K562 (cell line): ENCODE data around the gene EIF4G2. TPM values are rescaled to one million over a fixed set of nuclear protein-coding genes. Genes with fewer than 3 reads are reported as not detected.

Source experiments
- ARID1B ChIP-seq: fragments of 450-650 bp; IDR thresholded peaks from 2 replicates; pipeline ENCODE4 v1.6.1; 2016; ENCODE audit warnings: antibody characterized with exemption, mild to moderate bottlenecking, inconsistent platforms
- FOXA1 ChIP-seq: fragments of 450-650 bp; IDR thresholded peaks from 2 replicates; pipeline ENCODE4 v1.6.1; 2016; ENCODE audit warnings: mild to moderate bottlenecking, borderline replicate concordance
- GABPB1 ChIP-seq: sonication (generic); formaldehyde crosslinking; IDR thresholded peaks from 2 replicates; pipeline ENCODE4 v1.8.0; 2022; ENCODE audit warnings: mild to moderate bottlenecking, missing genetic modification reagents
- GATA2 ChIP-seq: sonication (generic); formaldehyde crosslinking; IDR thresholded peaks from 2 replicates; pipeline ENCODE4 v1.4.0; 2020; ENCODE audit warnings: mild to moderate bottlenecking, missing genetic modification reagents
- ILF3 ChIP-seq: fragments of 450-650 bp; IDR thresholded peaks from 2 replicates; pipeline ENCODE4 v1.6.1; 2018; ENCODE audit warnings: antibody characterized with exemption, mild to moderate bottlenecking, moderate library complexity, borderline replicate concordance
- NR2C1 ChIP-seq, 2 experiments: fragments of 450-650 bp; IDR thresholded peaks; 2 replicates each; pipeline ENCODE4 v1.6.1; 2017; ENCODE audit warnings: mild to moderate bottlenecking in 2 of 2, antibody characterized with exemption in 1 of 2, inconsistent platforms in 1 of 2, missing compliant biosample characterization in 1 of 2, missing genetic modification characterization in 1 of 2
- PURB ChIP-seq: sonication (generic); formaldehyde crosslinking; IDR thresholded peaks from 2 replicates; pipeline ENCODE4 v1.9.0; 2021; ENCODE audit warnings: low read depth, mild to moderate bottlenecking, missing genetic modification reagents
- RBM34 ChIP-seq: fragments of 200-400 bp; formaldehyde crosslinking; IDR thresholded peaks from 2 replicates; pipeline ENCODE4 v1.6.1; 2018; ENCODE audit warnings: low read length, borderline replicate concordance; ENCODE audit not compliant: insufficient read depth
- ZNF445 ChIP-seq: fragments of 250-450 bp; sonication (Bioruptor Pico); IDR thresholded peaks from 2 replicates; pipeline ENCODE4 v1.4.0; 2020; ENCODE audit warnings: low read depth, mild to moderate bottlenecking, moderate library complexity
- ZNF76 ChIP-seq: fragments of 250-450 bp; sonication (Bioruptor Pico); IDR thresholded peaks from 2 replicates; pipeline ENCODE4 v1.4.0; 2020; ENCODE audit warnings: mild to moderate bottlenecking, moderate library complexity, borderline replicate concordance
- polyA plus RNA-seq, 8 experiments: library from polyadenylated mRNA; depleted of rRNA in 4 of 8; stranded (reverse) in 5 of 8; unstranded in 3 of 8; fragments of >200 nt; fragmentation: Nextera tagmentation in 2 of 8; fragmentation: Illumina TruSeq in 1 of 8; extraction: Ambion mirVana in 2 of 8; extraction: Trizol in 1 of 8; gene quantifications; 2 replicates each; pipeline versions ENCODE4 v1.2.1 to v1.2.3, GENCODE V29; 2011 to 2014; ENCODE audit warnings: inconsistent platforms in 1 of 8, missing spikeins in 1 of 8
- total RNA-seq, 7 experiments: library from RNA; depleted of rRNA in 6 of 7; stranded (reverse); fragments of >200 nt in 6 of 7; fragmentation: Illumina TruSeq in 2 of 7; extraction: Trizol in 2 of 7; gene quantifications; 2 replicates each; pipeline versions ENCODE4 v1.2.1 to v1.2.3, GENCODE V29; 2011 to 2021; ENCODE audit warnings: low replicate concordance in 1 of 7
- TF ChIP-seq, protein P1 (sequence below): sonication (generic); formaldehyde crosslinking; IDR thresholded peaks from 2 replicates; pipeline ENCODE4 v1.8.0; 2022; ENCODE audit warnings: mild to moderate bottlenecking, missing genetic modification reagents
- TF ChIP-seq, protein P2 (sequence below): fragments of 450-650 bp; IDR thresholded peaks from 2 replicates; pipeline ENCODE4 v1.6.1; 2016; ENCODE audit warnings: mild to moderate bottlenecking, moderate library complexity

The EIF4G2 gene
- total and polyA plus RNA-seq, 9 of the 15 experiments (the other 6 are each of a cell fraction or from before 2014, with no cell fraction given), result 206 to 790 (median 646) TPM

DNA sequence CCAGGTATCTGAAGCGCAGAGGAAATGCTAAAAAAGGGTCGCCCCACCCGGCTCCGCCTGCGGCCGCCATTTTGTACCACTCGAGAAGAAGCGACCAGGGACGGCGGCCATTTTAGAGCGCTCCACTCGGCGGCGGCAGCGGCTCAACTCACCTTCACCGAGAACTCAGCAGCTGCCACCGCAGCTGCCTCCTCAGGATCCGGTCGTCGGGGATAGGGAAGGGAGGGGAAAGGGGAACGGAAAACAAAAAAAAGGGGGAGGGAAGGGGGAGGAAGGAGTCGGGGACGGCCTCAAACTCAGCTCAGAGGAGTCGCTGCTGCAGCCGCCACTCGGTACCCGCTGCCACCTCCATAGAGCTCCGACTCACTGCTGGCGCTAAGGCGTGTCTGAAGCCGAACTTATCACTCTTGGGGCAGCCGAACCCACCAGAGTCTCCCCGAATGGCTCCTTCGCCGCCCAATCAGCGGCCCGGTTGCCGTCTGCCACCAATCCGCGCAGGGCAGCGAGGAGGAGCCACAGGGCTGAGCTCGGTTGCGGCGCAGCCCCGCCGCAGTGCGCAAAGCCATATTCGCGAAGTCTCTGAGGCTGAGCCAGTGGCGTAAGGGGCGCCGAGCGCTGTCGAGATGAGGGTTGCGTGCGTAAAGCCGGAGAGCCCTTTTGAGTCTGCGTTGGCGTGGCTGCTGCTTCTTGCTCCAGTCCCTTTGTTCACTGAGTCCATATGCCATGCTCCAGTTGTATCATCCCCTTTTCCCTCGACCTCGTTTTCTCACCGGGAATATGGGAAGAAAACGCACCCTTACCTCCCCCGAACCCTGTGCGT is at the start of gene EIF4G2 (continued):
- TF ChIP-seq, protein P1, sequence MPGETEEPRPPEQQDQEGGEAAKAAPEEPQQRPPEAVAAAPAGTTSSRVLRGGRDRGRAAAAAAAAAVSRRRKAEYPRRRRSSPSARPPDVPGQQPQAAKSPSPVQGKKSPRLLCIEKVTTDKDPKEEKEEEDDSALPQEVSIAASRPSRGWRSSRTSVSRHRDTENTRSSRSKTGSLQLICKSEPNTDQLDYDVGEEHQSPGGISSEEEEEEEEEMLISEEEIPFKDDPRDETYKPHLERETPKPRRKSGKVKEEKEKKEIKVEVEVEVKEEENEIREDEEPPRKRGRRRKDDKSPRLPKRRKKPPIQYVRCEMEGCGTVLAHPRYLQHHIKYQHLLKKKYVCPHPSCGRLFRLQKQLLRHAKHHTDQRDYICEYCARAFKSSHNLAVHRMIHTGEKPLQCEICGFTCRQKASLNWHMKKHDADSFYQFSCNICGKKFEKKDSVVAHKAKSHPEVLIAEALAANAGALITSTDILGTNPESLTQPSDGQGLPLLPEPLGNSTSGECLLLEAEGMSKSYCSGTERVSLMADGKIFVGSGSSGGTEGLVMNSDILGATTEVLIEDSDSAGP (CRISPR knock-in tag), result no peak
- TF ChIP-seq ILF3, result no peak; the same call in 1 of the 2 replicates
- TF ChIP-seq ARID1B, result peak; percentile 63; the same call in 1 of the 2 replicates
- TF ChIP-seq ZNF445 (CRISPR knock-in tag), result 0 out of 2 replicates have a peak, but pooled peaks have one; percentile 33
- no peak for TF ChIP-seq GATA2
- TF ChIP-seq ZNF76, result no peak
- TF ChIP-seq FOXA1, result no peak
- TF ChIP-seq RBM34, result no peak
- no peak for TF ChIP-seq PURB (CRISPR knock-in tag)
- peak; percentile 54 for TF ChIP-seq NR2C1 (IDR thresholded peaks at IDR 0.05)
- TF ChIP-seq NR2C1 (tag; IDR thresholded peaks at IDR 0.05), result no peak
- peak; percentile 20; the same call in 1 of the 2 replicates for TF ChIP-seq GABPB1 (CRISPR knock-in tag)
- TF ChIP-seq, protein P2, sequence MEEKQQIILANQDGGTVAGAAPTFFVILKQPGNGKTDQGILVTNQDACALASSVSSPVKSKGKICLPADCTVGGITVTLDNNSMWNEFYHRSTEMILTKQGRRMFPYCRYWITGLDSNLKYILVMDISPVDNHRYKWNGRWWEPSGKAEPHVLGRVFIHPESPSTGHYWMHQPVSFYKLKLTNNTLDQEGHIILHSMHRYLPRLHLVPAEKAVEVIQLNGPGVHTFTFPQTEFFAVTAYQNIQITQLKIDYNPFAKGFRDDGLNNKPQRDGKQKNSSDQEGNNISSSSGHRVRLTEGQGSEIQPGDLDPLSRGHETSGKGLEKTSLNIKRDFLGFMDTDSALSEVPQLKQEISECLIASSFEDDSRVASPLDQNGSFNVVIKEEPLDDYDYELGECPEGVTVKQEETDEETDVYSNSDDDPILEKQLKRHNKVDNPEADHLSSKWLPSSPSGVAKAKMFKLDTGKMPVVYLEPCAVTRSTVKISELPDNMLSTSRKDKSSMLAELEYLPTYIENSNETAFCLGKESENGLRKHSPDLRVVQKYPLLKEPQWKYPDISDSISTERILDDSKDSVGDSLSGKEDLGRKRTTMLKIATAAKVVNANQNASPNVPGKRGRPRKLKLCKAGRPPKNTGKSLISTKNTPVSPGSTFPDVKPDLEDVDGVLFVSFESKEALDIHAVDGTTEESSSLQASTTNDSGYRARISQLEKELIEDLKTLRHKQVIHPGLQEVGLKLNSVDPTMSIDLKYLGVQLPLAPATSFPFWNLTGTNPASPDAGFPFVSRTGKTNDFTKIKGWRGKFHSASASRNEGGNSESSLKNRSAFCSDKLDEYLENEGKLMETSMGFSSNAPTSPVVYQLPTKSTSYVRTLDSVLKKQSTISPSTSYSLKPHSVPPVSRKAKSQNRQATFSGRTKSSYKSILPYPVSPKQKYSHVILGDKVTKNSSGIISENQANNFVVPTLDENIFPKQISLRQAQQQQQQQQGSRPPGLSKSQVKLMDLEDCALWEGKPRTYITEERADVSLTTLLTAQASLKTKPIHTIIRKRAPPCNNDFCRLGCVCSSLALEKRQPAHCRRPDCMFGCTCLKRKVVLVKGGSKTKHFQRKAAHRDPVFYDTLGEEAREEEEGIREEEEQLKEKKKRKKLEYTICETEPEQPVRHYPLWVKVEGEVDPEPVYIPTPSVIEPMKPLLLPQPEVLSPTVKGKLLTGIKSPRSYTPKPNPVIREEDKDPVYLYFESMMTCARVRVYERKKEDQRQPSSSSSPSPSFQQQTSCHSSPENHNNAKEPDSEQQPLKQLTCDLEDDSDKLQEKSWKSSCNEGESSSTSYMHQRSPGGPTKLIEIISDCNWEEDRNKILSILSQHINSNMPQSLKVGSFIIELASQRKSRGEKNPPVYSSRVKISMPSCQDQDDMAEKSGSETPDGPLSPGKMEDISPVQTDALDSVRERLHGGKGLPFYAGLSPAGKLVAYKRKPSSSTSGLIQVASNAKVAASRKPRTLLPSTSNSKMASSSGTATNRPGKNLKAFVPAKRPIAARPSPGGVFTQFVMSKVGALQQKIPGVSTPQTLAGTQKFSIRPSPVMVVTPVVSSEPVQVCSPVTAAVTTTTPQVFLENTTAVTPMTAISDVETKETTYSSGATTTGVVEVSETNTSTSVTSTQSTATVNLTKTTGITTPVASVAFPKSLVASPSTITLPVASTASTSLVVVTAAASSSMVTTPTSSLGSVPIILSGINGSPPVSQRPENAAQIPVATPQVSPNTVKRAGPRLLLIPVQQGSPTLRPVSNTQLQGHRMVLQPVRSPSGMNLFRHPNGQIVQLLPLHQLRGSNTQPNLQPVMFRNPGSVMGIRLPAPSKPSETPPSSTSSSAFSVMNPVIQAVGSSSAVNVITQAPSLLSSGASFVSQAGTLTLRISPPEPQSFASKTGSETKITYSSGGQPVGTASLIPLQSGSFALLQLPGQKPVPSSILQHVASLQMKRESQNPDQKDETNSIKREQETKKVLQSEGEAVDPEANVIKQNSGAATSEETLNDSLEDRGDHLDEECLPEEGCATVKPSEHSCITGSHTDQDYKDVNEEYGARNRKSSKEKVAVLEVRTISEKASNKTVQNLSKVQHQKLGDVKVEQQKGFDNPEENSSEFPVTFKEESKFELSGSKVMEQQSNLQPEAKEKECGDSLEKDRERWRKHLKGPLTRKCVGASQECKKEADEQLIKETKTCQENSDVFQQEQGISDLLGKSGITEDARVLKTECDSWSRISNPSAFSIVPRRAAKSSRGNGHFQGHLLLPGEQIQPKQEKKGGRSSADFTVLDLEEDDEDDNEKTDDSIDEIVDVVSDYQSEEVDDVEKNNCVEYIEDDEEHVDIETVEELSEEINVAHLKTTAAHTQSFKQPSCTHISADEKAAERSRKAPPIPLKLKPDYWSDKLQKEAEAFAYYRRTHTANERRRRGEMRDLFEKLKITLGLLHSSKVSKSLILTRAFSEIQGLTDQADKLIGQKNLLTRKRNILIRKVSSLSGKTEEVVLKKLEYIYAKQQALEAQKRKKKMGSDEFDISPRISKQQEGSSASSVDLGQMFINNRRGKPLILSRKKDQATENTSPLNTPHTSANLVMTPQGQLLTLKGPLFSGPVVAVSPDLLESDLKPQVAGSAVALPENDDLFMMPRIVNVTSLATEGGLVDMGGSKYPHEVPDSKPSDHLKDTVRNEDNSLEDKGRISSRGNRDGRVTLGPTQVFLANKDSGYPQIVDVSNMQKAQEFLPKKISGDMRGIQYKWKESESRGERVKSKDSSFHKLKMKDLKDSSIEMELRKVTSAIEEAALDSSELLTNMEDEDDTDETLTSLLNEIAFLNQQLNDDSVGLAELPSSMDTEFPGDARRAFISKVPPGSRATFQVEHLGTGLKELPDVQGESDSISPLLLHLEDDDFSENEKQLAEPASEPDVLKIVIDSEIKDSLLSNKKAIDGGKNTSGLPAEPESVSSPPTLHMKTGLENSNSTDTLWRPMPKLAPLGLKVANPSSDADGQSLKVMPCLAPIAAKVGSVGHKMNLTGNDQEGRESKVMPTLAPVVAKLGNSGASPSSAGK, result no peak; the same call in 1 of the 2 replicates
